ENCODE data around the gene PPBP.

DNA sequence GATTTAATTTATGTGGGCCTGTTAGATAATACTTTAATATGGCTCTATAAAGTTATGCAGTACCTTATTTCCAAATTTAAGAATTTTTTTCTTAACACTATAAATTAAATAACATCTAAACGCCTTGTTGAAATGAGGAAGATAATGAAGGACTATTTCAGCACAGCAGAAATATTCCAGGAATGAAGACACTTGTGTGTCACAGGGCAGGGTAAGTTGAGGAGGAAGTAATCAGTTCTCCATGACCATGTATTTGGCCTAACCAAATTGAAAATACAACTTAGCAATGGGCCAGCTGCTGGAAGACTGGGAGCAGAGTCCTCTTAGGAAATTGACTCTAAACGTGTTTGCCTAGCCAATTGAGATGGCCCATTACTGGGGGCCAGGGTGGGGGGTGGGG is 33.6 kb upstream of the PPBP start:
- TF ChIP-seq, protein P1, sequence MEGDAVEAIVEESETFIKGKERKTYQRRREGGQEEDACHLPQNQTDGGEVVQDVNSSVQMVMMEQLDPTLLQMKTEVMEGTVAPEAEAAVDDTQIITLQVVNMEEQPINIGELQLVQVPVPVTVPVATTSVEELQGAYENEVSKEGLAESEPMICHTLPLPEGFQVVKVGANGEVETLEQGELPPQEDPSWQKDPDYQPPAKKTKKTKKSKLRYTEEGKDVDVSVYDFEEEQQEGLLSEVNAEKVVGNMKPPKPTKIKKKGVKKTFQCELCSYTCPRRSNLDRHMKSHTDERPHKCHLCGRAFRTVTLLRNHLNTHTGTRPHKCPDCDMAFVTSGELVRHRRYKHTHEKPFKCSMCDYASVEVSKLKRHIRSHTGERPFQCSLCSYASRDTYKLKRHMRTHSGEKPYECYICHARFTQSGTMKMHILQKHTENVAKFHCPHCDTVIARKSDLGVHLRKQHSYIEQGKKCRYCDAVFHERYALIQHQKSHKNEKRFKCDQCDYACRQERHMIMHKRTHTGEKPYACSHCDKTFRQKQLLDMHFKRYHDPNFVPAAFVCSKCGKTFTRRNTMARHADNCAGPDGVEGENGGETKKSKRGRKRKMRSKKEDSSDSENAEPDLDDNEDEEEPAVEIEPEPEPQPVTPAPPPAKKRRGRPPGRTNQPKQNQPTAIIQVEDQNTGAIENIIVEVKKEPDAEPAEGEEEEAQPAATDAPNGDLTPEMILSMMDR (optimal IDR thresholded peaks at IDR 0.05 in 1 of 3, IDR thresholded peaks at IDR 0.05 in 1 of 3, conservative IDR thresholded peaks at IDR 0.05 in 1 of 3; ENCODE audit: extremely low read depth in 1 of 3, insufficient read depth in 2 of 3, low read length in 3 of 3): no peak
- no peak for TF ChIP-seq EZH2 (IDR thresholded peaks at IDR 0.05; ENCODE audit: low read length)

Measured in keratinocyte (primary cell).